Stimulated activated CD4-positive, alpha-beta T cell treated with anti-CD3 and anti-CD28 coated beads, Interleukin-4, amount 100 ng/mL, for 48 hours (primary cell): ENCODE measurements around the gene NHERF1.

ENCODE experiments used
- DNase-seq, 2 donors: peaks; one replicate each; pipeline ENCODE4 v3.0.0-alpha.2; 2020; ENCODE audit warnings: low read depth in 2 of 2

NHERF1 gene

DNA sequence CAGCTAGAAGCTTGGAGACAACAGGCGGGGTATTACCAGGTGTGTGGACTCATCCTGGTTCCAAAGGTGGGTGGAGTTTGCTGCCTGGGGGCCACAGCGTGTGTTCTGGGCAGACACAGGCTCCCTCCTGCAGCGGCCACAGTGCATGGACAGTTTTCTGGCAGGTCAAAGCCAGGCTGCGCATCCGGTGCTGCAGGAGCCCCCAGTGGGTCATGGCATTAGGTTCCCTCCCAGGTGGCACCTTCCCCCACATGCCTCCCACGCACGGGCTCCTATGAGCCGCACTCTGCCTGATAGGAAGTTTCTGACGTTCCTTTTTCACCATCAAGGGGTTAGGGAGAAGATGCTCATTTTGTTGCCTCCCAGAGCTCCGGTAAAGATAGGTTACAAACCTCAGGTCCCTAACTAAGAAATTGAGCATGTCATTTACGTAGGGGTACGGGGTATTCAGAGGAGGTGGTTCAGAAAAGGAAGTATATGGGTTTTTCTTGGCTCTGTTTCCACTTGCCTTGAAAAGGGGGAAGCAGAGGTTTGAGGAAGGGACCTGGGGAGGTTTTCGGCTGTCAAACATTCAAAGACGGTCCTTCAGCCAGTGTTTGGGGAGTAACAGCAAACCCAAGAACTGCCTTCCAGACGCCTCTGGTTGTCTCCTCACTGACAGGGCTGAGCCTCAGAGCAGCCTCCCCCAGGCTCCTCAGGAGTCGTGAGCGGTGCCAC lies 60.4 kb downstream of the NHERF1 start:
- no peak for DNase-seq

- DNase-seq: no peak
Measured at GRCh38 chr17:74810699-74811485, 62.5 kb downstream of the NHERF1 start.

DNA sequence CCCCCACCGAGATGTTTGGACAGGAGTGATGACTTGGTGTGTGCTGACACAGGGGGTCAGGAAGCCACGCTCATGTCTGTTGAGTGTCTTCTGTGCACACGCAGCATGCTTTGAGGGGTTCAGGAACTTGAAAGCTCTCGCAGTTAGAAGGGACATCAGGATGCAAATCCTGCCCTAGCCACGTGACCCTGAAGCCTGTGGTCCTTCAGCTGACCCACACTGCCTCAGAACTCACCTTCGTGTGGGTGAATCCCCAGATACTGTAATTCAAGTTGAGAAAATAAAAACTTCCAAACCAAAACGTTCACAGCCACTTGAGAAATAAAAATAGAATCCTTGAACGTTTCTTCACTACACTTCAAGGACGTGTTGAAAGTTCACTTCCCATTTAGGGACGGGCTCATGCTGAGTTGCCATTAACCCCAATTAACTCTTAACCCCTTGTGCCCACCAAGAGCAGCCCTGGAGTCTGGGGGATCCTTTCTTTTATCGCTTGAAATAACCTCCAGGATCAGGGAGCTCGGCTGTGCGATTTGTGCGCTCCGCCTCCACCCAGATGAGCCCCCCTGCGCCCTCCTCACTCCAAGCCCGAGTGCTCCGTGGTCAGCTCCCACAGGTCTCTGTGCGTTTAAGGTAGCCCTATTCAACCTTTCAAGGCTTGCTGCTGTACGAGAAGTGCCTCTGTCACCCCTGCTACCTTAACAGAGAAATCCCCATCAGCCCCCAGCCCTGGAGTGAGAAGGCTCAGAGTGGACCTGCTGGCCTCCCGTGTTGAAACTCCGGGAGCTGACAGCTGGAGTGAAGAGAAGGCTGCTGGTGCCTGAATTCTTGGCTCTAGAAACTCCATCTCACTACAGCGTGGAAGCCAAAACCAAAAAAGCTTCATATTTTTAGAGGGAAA lies 63.9 kb downstream of the NHERF1 start:
- DNase-seq: no peak

GRCh38 chr17:74814453-74814852 lies 66.0 kb downstream of the NHERF1 start:
- DNase-seq: no peak

- no peak for DNase-seq
Measured at GRCh38 chr17:74815067-74815466, 66.6 kb downstream of the NHERF1 start.

DNA sequence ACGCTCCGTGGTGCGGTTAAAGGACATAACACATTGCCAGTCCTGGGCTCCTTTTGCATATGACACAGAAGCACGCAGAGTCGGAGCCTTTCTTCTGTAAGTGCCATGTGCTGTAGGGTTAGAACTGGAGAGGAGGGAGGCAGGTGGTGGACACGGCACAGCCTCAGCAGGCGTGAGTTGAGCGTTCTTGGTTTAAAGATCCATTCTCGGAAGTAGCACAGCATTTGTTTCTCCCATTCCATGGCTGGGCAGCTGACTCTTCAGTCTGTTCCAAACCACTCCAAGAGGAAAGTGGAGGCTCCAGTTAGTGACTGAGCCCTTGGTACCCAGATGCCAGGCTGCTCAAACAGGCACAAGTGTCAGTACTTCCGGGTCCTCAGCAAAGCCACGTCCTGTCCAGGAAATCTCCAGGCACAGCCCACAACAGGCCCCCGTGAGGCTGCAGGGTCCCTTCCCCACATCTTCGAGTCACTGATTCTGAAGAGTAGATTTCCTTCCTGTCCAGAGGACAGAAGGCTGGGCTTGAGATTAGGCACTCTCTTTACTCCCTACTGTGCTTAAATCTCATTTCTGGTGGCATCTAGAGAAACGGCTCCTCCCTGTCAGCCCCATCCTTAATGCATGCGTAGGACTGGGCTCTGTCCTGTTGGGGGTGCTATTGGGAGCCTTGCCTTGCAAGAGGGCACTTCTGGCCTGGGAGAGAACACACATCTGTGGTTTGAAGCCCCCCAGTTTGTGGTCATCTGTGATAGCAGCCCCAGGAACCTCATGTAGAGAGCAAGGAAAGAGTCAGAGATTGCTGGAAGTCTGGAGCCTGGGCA lies 67.3 kb downstream of the NHERF1 start:
- DNase-seq: no peak

- no peak for DNase-seq
Measured at GRCh38 chr17:74816905-74817620, 68.6 kb downstream of the NHERF1 start.

DNA sequence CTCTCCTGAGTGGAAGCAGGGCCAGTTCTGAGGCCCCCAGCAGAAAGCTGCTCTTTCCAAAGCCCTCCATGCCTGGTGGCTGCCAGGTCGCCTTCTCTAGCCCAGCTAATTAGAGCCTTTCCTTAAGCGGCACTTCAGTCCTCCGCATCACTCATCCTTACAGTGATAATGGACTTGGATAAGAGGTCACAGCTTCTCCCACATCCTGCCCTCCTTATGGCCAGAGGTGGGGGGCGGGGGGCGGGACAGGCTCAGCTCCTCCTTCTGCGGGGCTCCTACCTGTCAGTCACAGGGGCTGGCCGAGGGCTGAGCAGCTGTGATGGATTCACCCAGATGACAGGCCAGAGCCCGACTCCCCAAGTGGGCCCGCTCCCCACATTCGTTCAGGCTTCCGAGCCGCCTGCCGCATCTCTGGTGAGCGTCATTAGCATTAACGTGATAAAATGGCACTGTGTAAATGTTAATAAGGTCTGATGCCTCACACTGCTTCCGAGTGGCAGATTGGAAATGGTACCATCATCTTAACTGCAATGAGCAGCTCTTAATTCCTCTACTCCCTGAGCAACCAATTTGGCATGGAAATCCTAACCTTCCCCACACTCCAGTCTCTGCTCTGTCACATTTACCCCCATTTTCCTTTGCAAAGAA lies 70.0 kb downstream of the NHERF1 start:
- no peak for DNase-seq
